ENCODE data around the gene EPHB3. TPM values are rescaled to one million over a fixed set of nuclear protein-coding genes. Genes with fewer than 3 reads are reported as not detected.

EPHB3 gene
- total and polyA plus RNA-seq, 4 experiments from 2014 or later: 0.04 to 0.79 (median 0.48) TPM

DNA sequence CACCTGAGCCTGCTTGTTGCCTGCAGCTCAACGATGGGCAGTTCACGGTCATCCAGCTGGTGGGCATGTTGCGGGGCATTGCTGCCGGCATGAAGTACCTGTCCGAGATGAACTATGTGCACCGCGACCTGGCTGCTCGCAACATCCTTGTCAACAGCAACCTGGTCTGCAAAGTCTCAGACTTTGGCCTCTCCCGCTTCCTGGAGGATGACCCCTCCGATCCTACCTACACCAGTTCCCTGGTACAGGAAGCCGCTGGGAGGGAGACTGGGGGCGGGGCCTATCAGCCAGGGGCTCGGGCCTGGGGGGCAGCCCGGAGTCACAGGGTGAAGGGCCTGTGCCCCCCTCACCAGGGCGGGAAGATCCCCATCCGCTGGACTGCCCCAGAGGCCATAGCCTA lies 18.8 kb downstream of the EPHB3 start:
- H3K27ac Mint-ChIP-seq: no peak overlapping the region
- no peaks in the 10 kb centered on the region for H3K9me3 ChIP-seq (ENCODE audit: control insufficient read depth in 1 of 2, low read length in 2 of 2)
- no peaks in the 10 kb centered on the region for H3K4me1 ChIP-seq (ENCODE audit: insufficient read depth, low read length)
- no peak for DNase-seq
- intact Hi-C loops (cut with micrococcal nuclease): no loop called here
- POLR2A ChIA-PET (ENCODE audit: partially characterized antibody): no interaction called here
- H3K27me3 ChIP-seq (ENCODE audit: insufficient read depth, low read length): peaks cover 3% of the 10 kb centered on the region
- H3K27me3 Mint-ChIP-seq: peaks cover 8 to 19% of the 10 kb centered on the region in 2 donors
- no peaks in the 10 kb centered on the region for H3K36me3 ChIP-seq (ENCODE audit: insufficient read depth, low read length)
- no peak overlapping the region for H3K4me3 ChIP-seq (ENCODE audit: low read length in 2 of 2)
- no peaks in the 10 kb centered on the region for H3K9me3 Mint-ChIP-seq
- peaks cover 0 to 9% of the 10 kb centered on the region in 2 donors for H3K36me3 Mint-ChIP-seq
- H3K4me3 Mint-ChIP-seq: no peak overlapping the region
- H3K27ac ChIP-seq (ENCODE audit: low read depth, low read length): no peak overlapping the region
- peaks cover 4 to 12% (median 8%) of the 10 kb centered on the region in 4 donors for H3K4me1 Mint-ChIP-seq
- CTCF ChIA-PET (ENCODE audit: partially characterized antibody): interaction anchor here (1.1 kb wide), 1 partner anchor 19 kb away, joined by 6 read pairs; the partner anchor contains the start of gene EPHB3

DNA sequence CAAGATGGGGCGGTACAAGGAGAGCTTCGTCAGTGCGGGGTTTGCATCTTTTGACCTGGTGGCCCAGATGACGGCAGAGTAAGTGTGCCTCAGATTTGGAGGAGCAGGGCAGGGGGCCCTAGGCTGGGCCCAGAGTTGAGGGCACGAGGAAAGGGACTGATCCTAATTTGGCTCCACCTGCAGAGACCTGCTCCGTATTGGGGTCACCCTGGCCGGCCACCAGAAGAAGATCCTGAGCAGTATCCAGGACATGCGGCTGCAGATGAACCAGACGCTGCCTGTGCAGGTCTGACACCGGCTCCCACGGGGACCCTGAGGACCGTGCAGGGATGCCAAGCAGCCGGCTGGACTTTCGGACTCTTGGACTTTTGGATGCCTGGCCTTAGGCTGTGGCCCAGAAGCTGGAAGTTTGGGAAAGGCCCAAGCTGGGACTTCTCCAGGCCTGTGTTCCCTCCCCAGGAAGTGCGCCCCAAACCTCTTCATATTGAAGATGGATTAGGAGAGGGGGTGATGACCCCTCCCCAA lies 19.8 kb downstream of the EPHB3 start:
- Histone ChIP-seq H3K27ac (ENCODE audit: low read depth, low read length) (no peak overlapping the region), H3K9me3 (ENCODE audit: control insufficient read depth in 1 of 2, low read length in 2 of 2) (no peaks in the 10 kb centered on the region), H3K27me3 (ENCODE audit: insufficient read depth, low read length) (peaks cover 7% of the 10 kb centered on the region), H3K4me1 (ENCODE audit: insufficient read depth, low read length) (no peaks in the 10 kb centered on the region), H3K4me3 (ENCODE audit: low read length in 2 of 2) (no peak overlapping the region), H3K36me3 (ENCODE audit: insufficient read depth, low read length) (no peaks in the 10 kb centered on the region)
- DNase-seq: no peak
- Mint-ChIP-seq H3K27ac (no peak overlapping the region), H3K4me1 (peaks cover 4 to 12% (median 8%) of the 10 kb centered on the region in 4 donors), H3K9me3 (no peaks in the 10 kb centered on the region), H3K4me3 (peak overlapping the region in 1 of 8 donors; percentile 36), H3K27me3 (peaks cover 8 to 21% of the 10 kb centered on the region in 2 donors), H3K36me3 (peaks cover 0 to 9% of the 10 kb centered on the region in 2 donors)
- intact Hi-C loops (cut with micrococcal nuclease): no loop called here
- POLR2A ChIA-PET (ENCODE audit: partially characterized antibody): no interaction called here
- CTCF ChIA-PET (ENCODE audit: partially characterized antibody): interaction anchor here (1.1 kb wide), 1 partner anchor 20 kb away, joined by 6 read pairs; the partner anchor contains the start of gene EPHB3

DNA sequence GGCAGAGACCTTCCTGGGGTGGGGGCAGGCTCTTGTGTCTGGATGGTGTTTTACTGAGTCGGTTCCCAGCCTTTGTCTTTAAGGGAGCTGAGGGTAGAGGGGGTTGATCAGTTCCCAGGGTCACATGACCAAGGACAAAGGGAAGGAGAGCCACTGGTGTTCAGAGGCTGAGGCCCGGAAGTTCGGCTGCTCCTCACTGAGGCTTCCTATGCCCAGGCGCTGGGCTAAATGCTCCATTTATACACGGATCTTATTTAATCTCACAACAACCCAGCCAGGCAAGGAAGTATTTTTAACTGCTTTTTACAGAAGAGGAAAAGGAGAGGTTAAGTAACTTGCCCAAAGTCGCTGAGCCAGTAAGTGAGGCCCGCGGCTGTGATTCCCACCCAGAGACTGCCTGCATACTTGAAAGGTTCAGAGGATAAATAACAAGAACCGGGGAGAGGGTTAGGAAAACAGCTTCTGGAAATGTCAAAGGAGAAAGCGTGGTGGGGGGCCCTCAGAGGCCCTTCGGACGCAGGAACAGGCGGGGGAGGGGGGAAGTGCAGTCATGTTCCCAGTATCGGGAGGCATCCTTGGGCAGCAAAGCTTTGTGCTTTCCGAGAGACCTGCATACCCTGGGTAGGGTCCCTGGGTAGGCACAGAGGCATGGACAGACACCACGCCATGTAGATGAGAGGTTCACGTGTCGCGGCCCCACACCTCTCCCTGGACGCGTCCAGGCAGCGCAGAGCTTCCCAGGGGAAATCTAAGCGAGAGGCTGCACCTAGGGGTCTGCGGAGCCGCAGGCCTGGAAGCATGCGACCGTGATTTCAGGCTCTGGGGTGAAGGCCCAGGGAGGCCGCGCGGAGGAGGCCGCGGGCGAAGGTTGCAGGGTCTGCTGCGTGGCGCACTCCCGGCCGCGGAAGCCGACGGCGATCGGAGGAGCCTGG lies 21.3 kb downstream of the EPHB3 start:
- peaks cover 7% of the 10 kb centered on the region for H3K27me3 ChIP-seq (ENCODE audit: insufficient read depth, low read length)
- H3K4me3 ChIP-seq (ENCODE audit: low read length in 2 of 2): no peak overlapping the region
- Mint-ChIP-seq H3K27me3 (peaks cover 10 to 21% of the 10 kb centered on the region in 2 donors), H3K4me1 (peaks cover 4 to 12% (median 8%) of the 10 kb centered on the region in 4 donors), H3K36me3 (peaks cover 0 to 9% of the 10 kb centered on the region in 2 donors), H3K4me3 (peak overlapping the region in 7 of 8 donors; percentile 25 to 79 (median 58)), H3K27ac (peak overlapping the region in 1 of 7 donors; percentile 2), H3K9me3 (no peaks in the 10 kb centered on the region)
- H3K36me3 ChIP-seq (ENCODE audit: insufficient read depth, low read length): no peaks in the 10 kb centered on the region
- ChIA-PET POLR2A (ENCODE audit: partially characterized antibody) (no interaction called here), CTCF (ENCODE audit: partially characterized antibody) (no interaction called here)
- H3K4me1 ChIP-seq (ENCODE audit: insufficient read depth, low read length): no peaks in the 10 kb centered on the region
- H3K27ac ChIP-seq (ENCODE audit: low read depth, low read length): no peak overlapping the region
- no peaks in the 10 kb centered on the region for H3K9me3 ChIP-seq (ENCODE audit: control insufficient read depth in 1 of 2, low read length in 2 of 2)
- DNase-seq: no peak
- intact Hi-C loops (cut with micrococcal nuclease): no loop called here

DNA sequence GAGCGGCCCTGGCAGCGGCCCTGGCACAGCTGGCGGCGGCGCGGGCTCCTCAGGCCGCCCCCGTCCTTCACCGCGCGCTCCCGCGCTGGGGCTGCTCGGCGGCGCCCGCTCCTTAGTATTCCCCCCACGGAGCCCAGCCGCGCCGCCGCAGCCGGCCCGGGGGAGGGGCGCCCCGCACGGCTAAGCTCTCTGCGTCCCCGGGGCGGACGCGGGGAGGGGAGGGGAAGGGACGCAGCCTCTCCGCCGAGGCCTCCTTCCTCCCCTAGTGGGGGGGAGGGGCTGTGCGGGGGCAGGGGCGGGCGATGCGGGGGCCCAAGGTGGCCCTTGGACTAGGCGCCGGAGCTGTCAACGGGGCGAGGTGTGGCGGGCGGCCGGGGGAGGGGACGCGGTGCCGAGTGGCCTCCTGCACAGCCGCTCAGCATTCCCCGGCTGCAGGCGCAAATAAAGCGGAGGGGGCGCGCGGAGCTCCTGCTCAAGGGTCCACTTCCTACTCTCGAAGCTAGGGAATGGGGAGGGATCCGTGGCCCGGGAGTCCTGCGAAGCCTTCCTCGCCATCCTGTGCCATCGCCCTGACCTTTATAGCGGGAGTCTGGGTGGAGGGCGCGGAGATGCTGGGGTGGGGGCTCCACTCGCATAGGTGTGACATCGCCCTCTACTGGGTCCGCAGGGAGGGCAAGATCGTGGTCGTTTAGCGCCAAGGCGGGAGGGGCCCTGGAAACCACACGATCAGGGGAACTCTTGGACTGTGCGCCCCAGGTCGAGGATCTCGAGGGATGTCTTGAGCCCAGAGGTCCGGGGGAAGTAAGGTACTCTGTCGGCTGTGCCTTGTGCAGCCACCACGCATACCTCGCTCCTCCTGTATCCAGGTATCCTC lies 22.2 kb downstream of the EPHB3 start:
- no peaks in the 10 kb centered on the region for H3K4me1 ChIP-seq (ENCODE audit: insufficient read depth, low read length)
- H3K4me3 Mint-ChIP-seq: peak overlapping the region in 7 of 8 donors; percentile 13 to 49 (median 36)
- peaks cover 10 to 21% of the 10 kb centered on the region in 2 donors for H3K27me3 Mint-ChIP-seq
- no peaks in the 10 kb centered on the region for H3K9me3 Mint-ChIP-seq
- no peak overlapping the region for H3K27ac ChIP-seq (ENCODE audit: low read depth, low read length)
- intact Hi-C loops (cut with micrococcal nuclease): no loop called here
- no peak overlapping the region for H3K27ac Mint-ChIP-seq
- POLR2A ChIA-PET (ENCODE audit: partially characterized antibody): no interaction called here
- H3K9me3 ChIP-seq (ENCODE audit: control insufficient read depth in 1 of 2, low read length in 2 of 2): no peaks in the 10 kb centered on the region
- H3K27me3 ChIP-seq (ENCODE audit: insufficient read depth, low read length): peaks cover 7% of the 10 kb centered on the region
- H3K4me1 Mint-ChIP-seq: peaks cover 4 to 12% (median 8%) of the 10 kb centered on the region in 4 donors
- peaks cover 0 to 4% of the 10 kb centered on the region in 2 donors for H3K36me3 Mint-ChIP-seq
- H3K36me3 ChIP-seq (ENCODE audit: insufficient read depth, low read length): no peaks in the 10 kb centered on the region
- CTCF ChIA-PET (ENCODE audit: partially characterized antibody): interaction anchor here (1.9 kb wide), 1 partner anchor 143 kb away, joined by 5 read pairs; no protein-coding TSS in a partner anchor
- DNase-seq: no peak
- no peak overlapping the region for H3K4me3 ChIP-seq (ENCODE audit: low read length in 2 of 2)

DNA sequence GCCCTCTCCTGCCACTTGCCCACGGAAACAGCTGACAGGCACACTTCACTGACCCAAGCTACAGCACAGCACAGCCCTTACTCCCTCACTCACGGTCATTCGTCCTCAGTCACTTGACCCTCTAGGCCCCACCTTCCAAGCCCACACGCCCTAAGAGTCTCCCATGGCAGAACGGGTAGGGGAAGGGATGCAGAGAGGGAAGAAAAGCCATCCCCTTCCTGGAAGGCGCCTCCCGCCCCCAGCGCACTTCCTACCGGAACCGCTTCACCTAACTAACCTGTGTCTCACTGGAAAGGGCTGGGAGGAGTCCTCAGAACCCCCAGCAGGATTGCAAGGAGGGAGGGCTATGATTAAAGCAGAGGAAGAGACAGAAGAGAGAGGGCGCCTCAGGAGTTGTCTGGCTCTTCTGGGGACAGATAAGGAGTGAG lies 22.9 kb downstream of the EPHB3 start:
- no peak for DNase-seq
- no peaks in the 10 kb centered on the region for H3K4me1 ChIP-seq (ENCODE audit: insufficient read depth, low read length)
- Mint-ChIP-seq H3K4me1 (peaks cover 4 to 12% (median 8%) of the 10 kb centered on the region in 4 donors), H3K27me3 (peaks cover 10 to 21% of the 10 kb centered on the region in 2 donors), H3K27ac (no peak overlapping the region), H3K36me3 (peaks cover 0 to under 1% of the 10 kb centered on the region in 2 donors), H3K4me3 (peak overlapping the region in 6 of 8 donors; percentile 13 to 49 (median 36)), H3K9me3 (no peaks in the 10 kb centered on the region)
- H3K4me3 ChIP-seq (ENCODE audit: low read length in 2 of 2): no peak overlapping the region
- POLR2A ChIA-PET (ENCODE audit: partially characterized antibody): no interaction called here
- no peaks in the 10 kb centered on the region for H3K9me3 ChIP-seq (ENCODE audit: control insufficient read depth in 1 of 2, low read length in 2 of 2)
- intact Hi-C loops (cut with micrococcal nuclease): no loop called here
- no peaks in the 10 kb centered on the region for H3K36me3 ChIP-seq (ENCODE audit: insufficient read depth, low read length)
- peaks cover 7% of the 10 kb centered on the region for H3K27me3 ChIP-seq (ENCODE audit: insufficient read depth, low read length)
- CTCF ChIA-PET (ENCODE audit: partially characterized antibody): interaction anchor here (1.9 kb wide), 1 partner anchor 142 kb away, joined by 5 read pairs; no protein-coding TSS in a partner anchor
- no peak overlapping the region for H3K27ac ChIP-seq (ENCODE audit: low read depth, low read length)

DNA sequence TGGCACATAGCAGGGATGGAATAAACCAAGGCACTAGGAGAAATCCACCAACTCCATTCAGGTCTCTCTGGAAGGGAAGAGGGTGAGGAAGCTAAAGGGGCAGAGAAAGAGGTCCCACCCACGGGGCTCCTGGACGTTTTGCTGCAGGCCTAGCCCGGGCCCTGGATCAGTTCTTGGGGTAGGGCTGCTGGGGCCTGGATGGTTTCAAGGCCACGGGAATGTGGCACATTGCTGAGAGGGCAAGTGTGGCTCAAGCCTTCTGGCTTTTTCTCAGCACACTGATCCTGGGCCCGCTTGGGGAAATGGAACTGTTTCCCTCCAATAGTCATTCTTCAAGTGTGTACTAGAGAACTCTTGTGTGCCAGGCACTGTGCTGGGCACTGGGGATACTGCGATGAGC lies 24.0 kb downstream of the EPHB3 start:
- peaks cover 4 to 9% (median 7%) of the 10 kb centered on the region in 4 donors for H3K4me1 Mint-ChIP-seq
- Histone ChIP-seq H3K9me3 (ENCODE audit: control insufficient read depth in 1 of 2, low read length in 2 of 2) (no peaks in the 10 kb centered on the region), H3K4me3 (ENCODE audit: low read length in 2 of 2) (no peak overlapping the region), H3K27ac (ENCODE audit: low read depth, low read length) (no peak overlapping the region), H3K36me3 (ENCODE audit: insufficient read depth, low read length) (no peaks in the 10 kb centered on the region), H3K27me3 (ENCODE audit: insufficient read depth, low read length) (peaks cover 7% of the 10 kb centered on the region), H3K4me1 (ENCODE audit: insufficient read depth, low read length) (no peaks in the 10 kb centered on the region)
- H3K36me3 Mint-ChIP-seq: no peaks in the 10 kb centered on the region
- H3K9me3 Mint-ChIP-seq: no peaks in the 10 kb centered on the region
- no peak overlapping the region for H3K4me3 Mint-ChIP-seq
- CTCF ChIA-PET (ENCODE audit: partially characterized antibody): interaction anchor here (0.8 to 1.9 kb wide), 3 partner anchors 31 to 193 kb away, joined by 3 to 5 read pairs (median 5); no protein-coding TSS in a partner anchor
- H3K27me3 Mint-ChIP-seq: peaks cover 10 to 18% of the 10 kb centered on the region in 2 donors
- intact Hi-C loops (cut with micrococcal nuclease): no loop called here
- POLR2A ChIA-PET (ENCODE audit: partially characterized antibody): no interaction called here
- H3K27ac Mint-ChIP-seq: no peak overlapping the region
- no peak for DNase-seq
